ENCODE results near the gene GRM8.

The GRM8 gene

GRCh38 chr7:127252778-127253280, at the start of gene GRM8:
GRM8 (minus strand) TSS chr7:127252941.
- peak; percentile 33 for DNase-seq

GRCh38 chr7:127290801-127291361, 38.1 kb upstream of the GRM8 start:
- no peak for DNase-seq

DNA sequence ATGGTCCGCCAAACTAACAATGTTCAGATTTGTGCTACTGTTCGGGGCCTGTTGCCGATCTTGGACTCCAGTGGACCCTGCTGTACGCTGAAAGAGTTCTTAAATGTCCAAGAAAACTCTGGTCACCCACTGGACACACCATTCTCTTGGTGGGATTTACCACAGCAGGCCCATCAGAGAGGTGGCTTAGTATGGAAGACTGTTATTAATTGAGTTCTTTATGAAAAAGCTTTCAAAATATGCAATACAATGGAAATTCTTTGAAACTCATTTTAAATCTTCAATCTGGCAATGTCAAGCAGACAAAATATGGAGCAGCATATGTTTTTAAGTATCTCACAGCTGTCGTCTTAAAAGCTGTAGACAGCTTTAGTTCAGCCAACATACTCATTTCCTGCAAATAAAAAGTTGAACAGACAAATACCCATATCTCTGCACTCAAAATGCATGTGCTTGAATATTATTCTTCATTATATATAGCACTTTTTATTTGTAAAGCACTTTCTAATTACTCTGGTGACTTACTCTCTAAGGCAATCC, 37.4 kb upstream of the GRM8 start:
- DNase-seq = no peak

- no peak for DNase-seq
These were observed 34.4 kb upstream of the GRM8 start for GRCh38 chr7:127287133-127287532.

GRCh38 chr7:127270093-127270492, 17.4 kb upstream of the GRM8 start:
- no peak for DNase-seq

- no peak for DNase-seq
These were observed 13.3 kb upstream of the GRM8 start for GRCh38 chr7:127266047-127266446.

DNA sequence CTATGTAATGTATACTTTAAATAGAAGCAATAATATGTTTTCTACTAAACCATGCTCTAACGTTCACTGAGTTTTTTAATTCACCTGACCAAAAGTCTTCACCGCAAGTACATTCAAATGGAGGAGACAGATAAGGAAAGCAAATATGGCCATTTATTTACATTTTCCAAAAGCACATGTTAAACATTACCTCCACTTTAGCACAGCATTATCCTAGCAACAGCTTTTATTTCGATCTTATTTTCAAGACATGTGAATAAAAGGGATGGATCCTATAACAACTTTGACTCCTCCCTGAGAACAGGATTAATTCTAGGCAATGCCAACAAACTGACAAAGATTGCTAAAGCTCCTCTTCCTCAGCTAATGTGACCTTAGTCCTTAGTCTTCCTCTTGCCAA, 11.5 kb upstream of the GRM8 start:
- no peak for DNase-seq

GRCh38 chr7:127258111-127258510, 5.4 kb upstream of the GRM8 start:
- peak; percentile 30 for DNase-seq

DNA sequence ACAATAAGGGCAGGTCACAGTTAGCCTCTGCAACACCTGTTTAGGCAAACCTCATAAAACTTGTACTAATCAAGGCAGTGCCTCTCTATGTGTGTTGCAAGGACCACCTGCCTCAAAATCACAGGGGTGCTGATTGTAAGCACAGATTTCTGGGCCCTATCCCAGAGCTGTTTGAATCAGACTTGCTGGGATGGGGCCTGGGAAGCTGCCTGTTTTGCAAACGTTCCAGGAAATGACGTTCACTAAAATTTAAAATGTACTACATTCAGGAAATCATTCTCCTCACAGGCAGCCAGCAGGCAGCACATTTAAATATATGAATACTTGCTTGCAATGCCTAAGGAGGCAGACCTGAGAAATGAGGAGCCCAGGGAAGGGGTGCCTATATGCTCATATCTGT, 4.3 kb upstream of the GRM8 start:
- no peak for DNase-seq

GRCh38 chr7:127256041-127256725, 3.4 kb upstream of the GRM8 start:
- DNase-seq = no peak

GRCh38 chr7:127254163-127254684, 1.5 kb upstream of the GRM8 start:
- no peak for DNase-seq

- DNase-seq = peak; percentile 60
These were observed 781 bp upstream of the GRM8 start for GRCh38 chr7:127253281-127254162.

GRCh38 chr7:127252377-127252713, 396 bp downstream of the GRM8 start:
- no peak for DNase-seq

DNA sequence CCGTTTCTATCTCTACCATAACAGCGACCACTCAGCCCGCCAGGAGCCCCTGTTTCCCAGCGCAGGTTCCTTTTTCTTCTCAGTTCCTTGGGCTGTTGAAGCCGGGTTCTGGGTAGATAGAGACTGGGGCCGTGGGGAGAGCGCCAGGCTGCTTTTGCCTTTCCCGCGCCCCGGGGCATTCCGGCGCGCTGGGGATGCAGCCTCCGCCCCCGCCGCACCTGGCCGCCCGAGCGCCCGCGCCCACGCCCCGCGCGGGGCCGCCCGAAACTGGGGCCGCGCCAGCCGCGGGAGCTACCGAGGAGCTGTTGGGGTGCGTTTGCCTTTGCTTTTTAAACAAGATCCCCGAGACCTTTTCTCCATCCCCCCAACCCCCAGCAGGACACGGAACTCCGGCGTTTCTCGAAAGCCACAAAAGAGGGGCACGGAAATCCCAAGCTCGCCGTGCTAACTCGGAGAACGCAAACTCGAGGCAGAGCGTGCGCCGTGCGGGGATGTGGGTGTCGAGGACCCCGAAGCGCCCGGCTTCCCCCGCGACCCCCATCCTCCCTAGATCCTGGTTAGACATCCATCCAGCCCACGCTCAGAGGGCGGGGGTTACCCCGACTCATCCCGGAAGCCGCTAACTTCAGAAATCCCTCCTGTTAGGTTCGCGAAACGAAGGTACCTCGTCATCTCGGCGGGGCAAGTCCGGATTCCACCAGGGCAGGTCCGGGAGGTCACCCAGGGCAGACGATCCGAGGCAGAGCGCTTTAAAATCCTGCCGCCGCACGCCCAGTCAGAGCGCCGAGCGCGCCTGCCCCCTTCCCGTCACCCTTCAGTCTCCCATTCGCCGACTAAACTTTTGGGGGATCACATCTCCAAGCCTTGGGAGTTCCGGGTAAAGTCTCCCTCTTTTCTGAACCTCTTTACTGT, 1.0 kb downstream of the GRM8 start:
- no peak for DNase-seq

DNA sequence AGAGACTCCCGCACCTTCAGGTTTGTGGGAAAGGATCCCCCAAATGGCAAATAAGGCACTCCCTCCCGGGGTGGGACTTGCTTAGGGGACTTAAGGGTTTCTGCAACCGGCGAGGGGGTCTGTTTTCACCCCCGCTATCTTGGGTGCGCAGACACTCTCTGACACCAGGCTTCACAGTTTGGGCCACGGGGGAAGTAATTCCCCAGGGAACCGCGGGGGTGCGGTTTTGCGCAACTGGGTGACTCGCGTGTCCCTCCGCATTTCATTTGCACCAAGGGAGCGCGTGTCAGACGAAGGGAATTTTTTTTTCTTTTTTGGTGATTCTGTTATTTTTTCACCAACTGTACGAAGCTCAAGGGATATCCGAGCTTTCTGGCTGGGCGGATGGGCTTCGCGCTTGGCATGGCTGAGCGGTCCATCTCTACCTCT, 1.7 kb downstream of the GRM8 start:
- no peak for DNase-seq

DNA sequence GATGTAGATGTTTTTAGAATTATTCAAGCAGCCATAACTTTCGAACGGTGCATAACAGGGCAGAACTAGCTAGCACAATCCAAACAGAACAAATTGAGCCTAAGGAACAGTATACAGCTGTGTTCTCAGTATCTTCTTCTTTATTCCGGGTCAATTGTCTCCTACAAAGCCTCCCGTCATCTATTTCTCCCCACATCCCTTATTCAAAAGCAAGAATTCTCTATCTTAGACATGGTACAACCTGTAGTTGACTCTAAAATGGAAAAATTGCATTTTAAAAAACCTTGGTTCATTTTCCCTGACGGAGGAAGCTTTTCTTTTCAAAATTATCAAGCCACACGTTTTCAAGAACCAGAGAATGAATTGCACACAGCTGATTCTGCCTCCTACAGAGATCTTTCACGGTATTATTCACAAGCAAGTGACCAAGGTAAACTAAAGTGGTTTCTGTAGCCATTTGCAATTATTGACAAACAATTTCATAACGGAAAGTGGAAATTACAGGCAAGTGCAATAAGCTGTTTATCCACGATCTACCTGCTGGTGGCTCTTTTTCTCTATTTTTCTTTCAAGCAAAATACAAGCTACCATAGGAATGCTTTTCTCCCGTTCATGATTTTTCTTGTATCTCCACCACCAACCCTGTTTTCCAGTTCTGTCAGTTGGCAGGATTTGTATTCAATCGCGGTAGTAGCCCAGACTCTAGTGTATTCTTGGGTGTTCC, 2.3 kb downstream of the GRM8 start:
- DNase-seq = no peak

- no peak for DNase-seq
These were observed 7.1 kb downstream of the GRM8 start for GRCh38 chr7:127245607-127246006.

DNA sequence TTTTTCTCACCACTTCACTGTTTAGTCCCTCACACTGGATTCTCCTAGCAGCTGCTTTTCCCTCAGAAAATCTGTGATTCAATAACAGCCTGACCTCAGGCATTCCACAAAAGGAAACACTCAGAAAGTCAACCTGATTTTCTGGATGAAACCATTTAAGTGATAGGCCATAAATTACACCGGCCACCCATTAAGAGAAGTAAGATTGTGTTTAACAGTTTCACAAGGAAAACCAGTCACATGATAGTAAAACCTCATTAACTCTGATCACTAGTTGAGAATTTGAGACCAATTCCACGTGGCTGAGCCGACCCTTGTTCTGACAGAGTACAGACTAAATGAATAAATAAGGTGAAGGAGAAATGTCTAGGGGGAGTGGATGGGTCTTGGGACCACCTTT, 7.7 kb downstream of the GRM8 start:
- DNase-seq = no peak

GRCh38 chr7:127239814-127240213, 12.9 kb downstream of the GRM8 start:
- peak; percentile 36 for DNase-seq

DNA sequence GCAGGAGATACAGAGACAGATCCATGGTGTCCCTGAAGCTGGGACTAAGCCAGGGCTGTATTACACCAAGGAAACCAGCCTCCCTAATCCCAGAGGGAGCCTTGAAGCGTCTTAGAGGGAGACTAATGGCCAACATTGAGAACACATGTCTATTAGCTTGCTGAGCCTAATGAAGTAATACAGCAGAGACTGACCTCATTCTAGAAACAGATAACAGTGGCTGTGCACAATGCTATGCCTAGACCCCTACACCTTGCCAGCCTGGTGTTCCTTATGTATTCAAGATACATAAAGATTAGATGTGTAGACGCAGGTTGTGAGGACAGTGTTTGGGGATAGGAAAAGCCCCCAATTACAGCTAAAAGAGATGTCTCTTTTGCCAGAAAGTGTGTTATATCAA, 19.1 kb downstream of the GRM8 start:
- no peak for DNase-seq

DNA sequence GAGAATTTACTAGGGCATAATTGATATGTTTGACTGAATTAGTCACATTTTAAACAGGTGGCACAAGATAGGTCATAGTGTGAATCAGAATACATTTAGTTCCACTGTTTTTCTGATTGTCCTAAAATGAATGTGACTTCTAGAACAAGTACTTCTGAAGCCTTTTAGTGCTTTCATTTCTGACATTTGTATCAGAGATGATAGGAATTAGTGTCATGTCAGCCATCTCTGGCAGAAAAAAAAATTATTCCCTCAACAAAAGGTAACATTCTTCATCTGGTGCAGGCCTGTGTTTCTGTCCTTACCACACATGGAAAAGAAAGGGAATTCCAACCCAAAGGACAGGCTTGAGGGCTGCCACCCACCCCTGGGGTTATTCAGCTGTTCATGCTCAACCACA, 21.3 kb downstream of the GRM8 start:
- DNase-seq = no peak

Measured in hematopoietic multipotent progenitor cell treated with erythropoietin and hydrocortisone succinate and interleukin-3 and kit ligand, for 6 days (in vitro differentiated cells).